ENCODE measurements around the gene ATP6V0C.
A peak's percentile ranks its signal among the peaks of the same experiment; 100 is the strongest.

ATP6V0C gene

DNA sequence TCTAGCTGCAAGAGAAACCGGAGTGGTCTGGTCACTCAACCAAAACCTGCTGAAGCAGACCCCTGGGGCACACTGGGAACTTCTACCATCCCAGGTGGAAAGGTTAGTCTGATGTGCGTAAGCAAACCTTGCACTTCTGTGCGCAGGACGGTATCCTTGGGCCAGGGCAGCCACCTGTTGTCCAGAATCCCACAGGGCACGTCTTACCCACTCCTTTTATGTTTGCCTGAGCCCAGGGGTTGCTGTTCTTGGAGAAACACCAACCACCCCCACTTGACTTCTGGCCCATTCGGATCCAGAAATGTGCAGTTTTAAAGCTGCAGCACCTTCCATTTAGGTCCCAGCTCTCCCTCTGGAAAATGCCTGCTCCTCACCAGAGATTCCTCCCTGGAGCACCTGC, 20.1 kb upstream of the ATP6V0C start:
- DNase-seq = no peak

DNA sequence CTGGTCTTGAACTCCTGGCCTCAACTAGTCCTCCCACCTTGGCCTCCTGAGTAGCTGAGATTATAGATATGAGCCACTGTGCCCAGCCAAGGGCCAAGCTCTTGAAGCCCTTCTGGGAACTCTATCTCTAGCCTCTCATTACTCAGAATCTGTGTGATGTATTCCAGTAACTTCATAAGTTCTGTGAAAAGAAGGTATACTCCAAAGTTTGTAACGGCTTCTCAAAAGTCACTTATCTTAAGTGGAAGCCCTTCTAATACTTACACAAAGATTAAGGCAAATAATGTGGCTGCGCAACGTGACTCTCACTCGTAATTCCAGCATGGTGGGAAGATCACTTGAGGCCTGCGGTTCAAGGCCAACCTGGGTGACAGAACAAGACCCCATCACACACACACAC, 19.1 kb upstream of the ATP6V0C start:
- no peak for DNase-seq

DNA sequence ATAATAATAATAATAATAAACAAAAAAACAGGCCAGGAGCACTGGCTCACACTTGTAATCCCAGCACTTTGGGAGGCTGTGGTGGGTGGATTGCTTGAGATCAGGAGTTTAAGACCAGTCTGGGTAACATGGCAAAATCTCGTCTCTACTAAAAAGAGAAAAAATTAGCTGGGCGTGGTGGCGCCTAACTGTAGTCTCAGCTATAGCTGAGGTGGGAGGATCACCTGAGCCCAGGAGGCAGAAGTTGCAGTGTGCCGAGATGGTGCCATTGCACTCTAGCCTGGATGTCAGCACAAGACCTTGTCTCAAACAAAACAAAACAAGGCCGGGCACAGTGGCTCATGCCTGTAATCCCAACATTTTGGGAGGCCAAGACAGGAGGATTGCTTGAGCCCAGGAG, 18.7 kb upstream of the ATP6V0C start:
- no peak for DNase-seq

DNA sequence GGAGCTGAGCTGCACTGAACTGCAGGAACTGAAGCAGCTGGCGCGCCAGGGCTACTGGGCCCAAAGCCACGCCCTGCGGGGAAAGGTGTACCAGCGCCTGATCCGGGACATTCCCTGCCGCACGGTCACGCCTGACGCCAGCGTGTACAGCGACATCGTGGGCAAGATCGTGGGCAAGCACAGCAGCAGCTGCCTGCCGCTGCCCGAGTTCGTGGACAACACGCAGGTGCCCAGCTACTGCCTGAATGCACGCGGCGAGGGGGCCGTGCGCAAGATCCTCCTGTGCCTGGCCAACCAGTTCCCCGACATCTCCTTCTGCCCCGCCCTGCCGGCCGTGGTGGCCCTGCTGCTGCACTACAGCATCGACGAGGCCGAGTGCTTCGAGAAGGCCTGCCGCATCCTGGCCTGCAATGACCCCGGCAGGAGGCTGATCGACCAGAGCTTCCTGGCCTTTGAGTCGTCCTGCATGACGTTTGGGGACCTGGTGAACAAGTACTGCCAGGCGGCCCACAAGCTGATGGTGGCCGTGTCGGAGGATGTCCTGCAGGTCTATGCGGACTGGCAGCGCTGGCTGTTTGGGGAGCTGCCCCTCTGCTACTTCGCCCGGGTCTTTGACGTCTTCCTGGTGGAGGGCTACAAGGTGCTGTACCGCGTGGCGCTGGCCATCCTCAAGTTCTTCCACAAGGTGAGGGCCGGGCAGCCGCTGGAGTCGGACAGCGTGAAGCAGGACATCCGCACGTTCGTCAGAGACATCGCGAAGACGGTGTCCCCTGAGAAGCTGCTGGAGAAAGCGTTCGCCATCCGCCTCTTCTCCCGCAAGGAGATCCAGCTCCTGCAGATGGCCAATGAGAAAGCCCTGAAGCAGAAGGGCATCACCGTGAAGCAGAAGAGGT, 17.3 kb upstream of the ATP6V0C start:
- DNase-seq = no peak

DNA sequence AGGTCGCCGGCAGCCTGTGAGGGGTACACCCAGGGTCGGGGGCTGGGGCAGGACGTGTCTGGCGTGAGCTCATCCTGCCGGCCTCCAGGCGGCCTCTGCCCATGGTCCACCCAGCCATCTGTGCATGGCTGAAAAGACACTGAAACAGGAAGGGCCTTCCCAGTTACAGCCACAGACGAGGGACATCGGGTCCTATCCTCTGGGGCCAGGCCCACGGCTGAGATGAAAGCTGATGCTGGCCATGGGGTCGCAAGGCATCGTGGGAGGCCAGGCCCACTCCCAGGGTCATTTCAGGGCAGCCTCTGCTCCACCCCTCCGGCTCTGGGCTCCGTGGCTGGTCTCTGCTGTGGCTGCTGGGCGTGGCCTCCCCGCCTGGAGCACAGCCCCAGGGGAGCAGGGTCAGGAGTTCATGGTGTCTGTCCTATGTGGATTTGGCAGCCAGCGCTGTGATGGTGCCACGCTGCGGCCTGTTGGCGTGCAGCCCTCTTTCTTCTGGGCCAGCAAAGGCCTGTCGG, 16.6 kb upstream of the ATP6V0C start:
- no peak for DNase-seq

DNA sequence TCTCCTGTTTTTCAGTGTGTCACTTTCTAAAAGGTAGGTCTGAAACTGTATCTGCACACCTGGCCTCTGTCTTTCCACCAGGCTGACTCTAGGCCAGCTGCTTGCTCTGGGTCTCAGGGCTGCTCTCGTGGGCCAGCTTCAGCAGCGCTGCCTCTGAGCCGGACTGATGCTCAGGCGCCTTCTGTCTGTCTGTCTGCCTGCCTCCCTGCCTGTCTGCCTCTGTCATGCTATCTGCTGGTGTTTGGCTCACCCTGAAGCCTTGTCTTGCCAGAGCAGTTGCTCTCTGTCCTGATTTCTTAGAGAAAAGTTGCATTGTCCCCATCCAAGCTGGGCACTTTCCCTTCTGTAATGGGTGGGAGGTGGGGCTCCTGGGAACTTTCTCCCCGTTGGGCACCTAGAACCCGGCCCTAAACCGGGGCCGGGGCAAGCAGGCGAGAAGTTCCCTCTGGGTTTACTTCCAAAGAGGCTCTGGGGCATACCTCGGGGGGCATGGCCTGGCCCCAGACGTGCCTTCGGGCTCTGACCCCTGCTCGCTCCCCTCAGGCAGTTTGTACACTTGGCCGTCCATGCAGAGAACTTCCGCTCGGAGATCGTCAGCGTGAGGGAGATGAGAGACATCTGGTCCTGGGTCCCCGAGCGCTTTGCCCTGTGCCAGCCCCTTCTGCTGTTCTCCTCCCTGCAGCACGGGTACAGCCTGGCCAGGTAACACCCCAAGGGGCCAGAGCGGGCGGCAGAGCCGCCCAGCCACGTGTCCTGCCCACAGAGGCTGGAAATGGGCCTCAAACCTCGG, 15.9 kb upstream of the ATP6V0C start:
- DNase-seq = no peak

DNA sequence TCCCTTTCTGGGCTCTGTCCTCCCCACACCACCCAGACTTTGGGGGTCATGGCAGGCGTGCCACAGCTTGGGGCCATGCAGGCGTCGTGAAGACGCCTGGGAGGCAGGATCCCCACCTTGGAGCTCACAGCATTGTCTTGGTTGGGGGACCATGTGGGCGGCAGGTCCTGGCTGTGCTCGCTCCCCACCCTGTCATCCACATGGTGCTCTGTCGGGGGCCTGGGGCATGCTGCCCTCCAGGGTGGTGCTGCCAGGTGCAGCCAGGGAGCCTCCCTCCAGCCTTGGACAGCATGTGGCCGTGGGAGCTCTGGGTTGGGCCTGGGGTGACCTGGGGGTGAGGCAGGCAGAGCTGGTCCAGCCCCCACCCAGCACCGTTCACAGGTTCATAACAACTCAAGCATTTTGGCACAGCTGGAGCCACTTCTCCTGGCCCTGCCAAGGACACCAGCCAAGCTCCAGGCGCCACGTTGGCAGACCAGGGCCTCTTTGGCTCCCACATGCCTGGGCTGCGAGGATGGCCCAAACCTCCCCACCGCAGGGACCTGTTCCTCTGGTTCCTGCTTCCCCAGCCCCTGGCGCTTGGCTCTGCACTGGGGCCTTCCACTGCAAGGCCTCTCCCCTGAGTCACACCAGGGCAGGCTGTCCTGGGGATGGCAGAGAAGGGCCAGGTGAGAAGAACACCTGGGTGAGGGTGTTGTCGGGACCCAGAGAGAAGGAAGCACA, 15.1 kb upstream of the ATP6V0C start:
- no peak for DNase-seq

DNA sequence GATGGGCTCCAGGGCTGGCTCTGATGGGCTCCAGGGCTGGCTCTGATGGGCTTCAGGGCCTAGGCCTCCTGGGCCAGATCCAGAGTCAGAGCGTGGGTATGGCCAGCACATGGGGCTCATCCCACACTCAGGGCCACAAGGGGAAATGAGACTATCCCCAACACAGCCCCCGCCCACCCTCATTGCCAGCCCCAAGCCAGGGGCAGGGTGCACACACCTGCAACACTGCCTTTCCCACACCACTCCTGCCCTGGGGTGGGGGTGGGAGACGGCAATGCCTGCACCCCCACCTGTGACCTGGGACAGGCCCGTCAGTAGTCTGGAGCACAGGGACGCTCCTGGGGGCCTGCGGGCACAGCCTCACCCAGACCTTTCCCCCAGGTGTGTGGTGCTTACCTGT, 14.3 kb upstream of the ATP6V0C start:
- no peak for DNase-seq

DNA sequence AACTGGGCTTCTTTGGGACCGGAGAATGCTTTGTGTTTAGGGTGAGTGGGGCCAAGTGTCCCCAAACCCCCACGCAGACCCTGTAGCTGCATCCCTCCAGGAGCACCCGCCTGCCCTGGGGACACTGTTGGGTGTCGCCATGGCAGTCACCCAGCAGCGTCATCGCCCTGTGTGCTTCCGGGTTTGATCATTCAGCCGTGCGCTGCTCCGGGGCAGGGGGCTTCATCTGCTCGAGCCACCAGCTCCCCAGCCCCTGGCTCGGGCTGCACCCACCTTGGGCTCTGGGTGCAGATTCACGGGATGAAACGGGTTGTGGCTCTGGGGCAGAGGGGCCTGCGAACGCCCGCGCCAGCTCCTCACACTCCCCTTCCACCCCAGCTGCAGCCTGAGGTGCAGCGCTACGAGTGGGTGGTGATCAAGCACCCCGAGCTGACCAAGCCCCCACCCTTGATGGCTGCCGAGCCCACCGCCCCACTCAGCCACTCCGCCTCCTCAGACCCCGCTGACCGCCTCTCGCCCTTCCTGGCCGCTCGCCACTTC, 13.8 kb upstream of the ATP6V0C start:
- no peak for DNase-seq

DNA sequence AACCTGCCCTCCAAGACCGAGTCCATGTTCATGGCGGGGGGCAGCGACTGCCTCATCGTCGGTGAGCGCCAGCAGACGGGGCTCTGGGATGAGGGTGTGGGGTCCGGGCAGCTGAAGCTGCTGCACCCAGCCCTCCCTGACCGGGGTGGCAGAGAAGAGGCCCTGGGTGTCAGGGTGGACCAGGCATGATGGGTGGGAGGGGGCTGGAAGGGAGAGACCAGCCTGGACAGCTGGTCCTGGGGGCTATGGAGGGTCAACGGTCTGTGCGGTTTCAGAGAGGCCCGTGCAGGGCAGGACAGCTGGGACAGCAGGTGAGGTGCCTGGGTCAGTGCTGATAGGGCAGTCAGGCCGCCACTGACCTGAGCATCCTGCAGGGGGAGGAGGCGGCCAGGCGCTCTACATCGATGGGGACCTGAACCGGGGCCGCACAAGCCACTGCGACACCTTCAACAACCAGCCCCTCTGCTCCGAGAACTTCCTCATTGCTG, 13.3 kb upstream of the ATP6V0C start:
- no peak for DNase-seq

DNA sequence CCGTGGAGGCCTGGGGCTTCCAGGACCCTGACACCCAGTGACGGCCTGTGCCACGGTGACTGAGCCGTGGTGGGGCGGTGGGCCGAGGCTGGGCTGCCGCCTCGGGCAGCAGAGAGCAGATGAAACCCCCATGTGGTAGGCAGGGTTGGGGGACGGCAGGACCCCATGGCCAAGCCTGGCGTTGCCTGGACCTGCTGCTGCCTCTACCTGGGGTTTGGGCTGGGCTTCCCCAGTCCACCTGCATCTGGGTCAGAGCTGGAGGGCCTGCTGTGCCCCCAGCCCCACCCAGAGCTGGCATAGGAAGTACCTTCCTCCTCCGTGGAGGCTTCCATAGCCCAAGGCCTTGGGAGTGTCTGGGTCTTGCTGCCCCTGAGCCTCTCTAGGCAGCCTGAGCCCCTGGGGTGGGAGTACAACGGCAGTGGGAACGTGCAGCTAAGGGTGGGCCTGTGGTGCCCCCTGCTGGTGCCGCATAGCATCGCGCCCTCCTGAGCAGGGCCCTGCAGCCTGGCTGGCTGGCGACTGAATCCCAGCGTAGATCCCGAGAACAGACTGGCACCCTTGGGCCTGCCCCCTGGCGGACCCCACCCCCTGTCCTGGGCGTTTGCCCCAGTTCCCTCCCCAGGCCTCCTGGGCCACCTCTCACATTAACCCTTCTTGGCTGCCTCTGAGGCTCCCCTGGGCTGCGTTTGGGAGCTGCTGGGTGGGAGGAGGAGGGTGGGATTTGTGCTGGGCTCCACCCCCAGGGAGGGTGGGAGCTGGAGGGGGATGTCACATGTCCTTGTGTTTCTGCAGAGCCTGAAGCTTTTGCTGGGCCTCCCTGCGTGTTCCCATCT, 12.6 kb upstream of the ATP6V0C start:
- peak; percentile 73 to 76 for DNase-seq

DNA sequence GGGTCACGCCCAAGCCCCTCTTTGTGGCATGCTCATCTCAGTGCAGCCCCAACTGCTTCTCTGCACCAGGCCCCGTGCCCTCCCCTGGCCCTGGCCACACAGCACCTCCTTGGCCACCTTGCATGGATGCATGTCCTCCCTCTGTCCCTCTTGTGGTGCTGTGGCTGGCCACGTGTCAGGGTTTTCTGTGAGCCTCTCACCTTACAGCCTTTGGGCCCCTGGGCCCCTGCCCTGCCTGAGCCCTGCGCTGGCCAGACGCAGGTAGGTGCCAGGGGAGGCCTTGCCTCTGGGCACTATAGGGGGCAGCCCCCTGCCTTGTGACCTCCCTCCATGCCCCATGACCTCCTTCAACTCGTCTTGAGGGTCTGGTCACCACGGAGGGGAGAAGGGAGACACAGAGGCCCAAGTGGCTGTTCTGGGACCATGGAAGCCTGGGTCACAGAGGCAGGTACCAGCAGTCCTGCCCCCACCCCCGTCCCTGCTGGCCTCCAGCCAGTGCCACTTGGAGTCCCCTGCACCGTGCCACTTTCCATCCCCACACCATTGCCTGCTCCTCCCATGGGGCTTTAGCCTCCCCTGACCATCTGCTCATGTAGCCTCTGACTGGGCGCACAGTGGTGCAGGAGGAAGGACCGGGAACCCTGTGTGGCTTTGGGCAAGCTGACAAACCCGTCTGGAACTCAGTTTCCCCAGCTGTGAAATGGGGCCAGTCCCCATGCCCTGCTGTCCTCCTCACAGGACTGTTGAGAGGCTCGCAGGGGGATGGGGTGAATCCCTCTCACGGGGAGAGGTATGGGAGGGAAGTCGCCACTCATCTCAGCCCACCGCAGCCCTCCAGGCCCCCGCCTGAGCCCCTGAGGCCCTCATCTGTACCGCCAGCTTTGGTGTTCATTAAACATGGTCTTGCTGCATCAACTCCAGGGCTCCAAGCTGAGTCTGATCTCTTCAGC, 11.5 kb upstream of the ATP6V0C start:
- no peak for DNase-seq

DNA sequence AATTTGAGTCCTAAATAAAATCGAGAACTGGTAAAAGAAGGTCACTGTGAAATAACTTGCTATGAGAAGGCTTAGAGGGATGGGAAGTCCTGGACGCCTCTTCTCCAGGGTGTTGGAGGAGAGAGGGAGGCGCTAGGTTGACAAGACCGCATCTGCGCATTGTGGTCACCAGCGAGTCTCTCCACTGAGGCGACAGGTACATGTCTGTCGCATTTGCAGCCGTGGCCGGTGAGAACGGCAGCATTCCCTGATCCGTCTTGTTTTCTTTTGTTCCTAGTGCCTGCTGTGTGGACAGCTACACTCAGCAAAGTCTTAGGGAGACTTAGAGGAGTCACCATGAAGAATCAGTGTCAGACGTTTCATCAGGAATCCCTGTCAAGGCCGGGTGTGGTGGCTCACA, 8.1 kb upstream of the ATP6V0C start:
- DNase-seq = no peak

DNA sequence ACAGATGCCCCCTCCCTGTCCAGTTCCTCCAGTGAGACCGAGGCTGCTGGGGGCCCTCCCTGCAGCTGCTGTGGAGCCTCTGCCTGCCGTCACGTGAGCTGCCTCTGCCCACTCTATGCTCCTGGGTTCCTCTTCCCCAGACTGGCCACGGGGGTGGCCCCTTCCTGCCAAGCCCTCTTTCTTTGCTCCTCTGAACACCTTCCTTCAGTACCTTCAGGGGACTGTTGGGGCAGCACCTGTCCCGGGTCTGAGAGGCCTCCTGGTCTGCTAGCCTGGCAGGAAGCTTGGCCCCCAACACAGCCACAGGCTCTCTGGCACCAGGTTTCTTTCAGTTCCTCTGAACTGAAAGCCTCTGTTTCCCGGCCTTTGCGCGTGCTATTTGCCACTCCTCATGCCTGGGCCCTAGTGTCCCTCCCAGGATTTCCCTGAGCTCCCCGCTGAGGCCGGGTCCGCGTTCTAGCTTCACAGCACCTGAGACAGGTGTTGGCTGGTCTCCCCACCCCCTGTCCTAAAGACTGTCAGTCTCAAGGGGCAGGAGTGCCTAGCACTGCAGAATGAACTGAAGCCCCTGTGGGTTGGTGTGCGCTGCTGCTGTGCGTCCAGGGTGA, 6.6 kb upstream of the ATP6V0C start:
- DNase-seq = no peak

DNA sequence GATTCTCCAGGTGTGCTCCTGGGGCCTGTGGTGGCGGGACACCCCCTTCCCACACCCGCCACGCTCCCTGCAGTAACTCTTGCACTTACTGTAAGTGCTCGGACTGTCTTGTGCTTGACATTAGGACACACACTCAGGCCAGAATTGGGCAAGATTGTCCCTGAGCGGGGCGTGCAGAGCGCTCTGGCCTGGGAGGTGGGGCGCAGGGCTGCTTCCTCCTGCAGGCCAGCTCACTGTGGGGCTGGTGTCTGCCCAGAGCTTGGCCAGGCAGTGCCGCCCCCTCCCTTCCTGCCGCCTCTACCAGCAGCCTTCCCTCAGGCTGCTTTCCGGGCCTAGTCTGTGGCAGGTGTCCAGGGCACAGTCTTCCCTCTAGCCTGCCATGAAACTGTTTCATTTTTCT, 6.1 kb upstream of the ATP6V0C start:
- DNase-seq = no peak

DNA sequence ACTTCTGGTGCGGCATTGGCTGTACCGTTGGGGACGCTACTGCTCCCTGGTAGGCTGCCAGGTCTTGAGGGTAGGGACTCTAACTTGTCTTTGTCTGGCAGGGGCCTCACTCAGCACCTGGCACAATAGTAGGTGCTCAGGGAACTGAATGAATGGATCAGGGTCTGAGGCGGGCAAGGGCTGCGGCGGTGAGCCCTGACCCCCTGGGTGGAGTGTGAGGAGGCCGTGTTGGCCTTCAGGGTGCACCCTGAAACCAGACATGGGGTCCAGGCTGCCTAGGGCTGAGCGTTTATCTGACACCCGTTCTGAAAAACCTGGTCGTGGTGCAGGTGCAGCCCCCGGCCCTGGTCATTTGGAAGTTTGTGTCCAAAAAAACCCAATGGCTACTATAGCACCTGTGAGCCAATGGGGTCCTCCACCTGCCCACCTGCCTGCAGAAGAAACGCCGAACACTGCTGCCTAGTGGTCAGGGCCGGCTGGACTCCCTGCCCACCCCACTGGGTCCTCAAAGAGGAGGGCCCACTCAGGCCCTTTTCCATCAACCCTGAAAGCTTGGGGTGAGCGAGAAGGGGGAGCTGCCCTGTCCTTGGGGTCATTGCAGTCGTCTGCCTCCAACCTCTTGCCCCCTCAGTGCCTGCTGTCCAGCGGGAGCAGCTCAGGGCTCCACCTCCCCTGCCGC, 4.9 kb upstream of the ATP6V0C start:
- DNase-seq = no peak

DNA sequence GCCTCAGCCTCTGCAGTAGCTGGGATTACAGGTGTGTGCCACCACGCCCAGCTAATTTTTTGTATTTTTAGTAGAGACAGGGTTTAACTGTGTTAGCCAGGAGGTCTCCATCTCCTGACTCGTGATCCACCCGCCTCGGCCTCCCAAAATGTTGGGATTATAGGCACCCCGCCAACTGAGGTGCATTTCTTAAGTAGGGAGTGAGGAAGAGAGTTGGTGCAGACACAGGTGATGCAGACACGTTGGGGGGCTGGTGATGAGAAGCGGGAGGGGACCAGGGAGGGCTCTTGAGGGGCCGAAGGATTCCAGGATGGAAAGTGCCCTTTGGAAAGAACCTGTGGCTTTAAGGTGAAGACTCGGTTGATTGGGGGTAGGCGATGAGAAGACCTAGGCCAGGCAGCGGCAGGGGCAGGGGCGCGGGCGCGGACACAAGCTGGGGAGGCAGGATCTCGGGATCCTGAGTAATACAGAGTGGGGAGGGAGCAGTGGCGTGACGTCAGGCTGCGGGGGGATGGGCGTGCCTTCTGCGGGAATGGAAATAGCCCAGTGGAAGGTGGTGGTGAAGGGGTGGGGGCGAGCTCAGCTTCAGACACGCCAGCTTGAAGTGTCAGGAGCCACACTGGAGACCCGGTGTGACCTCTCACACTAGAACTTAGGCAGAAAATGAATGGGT, 2.5 kb upstream of the ATP6V0C start:
- DNase-seq = no peak

DNA sequence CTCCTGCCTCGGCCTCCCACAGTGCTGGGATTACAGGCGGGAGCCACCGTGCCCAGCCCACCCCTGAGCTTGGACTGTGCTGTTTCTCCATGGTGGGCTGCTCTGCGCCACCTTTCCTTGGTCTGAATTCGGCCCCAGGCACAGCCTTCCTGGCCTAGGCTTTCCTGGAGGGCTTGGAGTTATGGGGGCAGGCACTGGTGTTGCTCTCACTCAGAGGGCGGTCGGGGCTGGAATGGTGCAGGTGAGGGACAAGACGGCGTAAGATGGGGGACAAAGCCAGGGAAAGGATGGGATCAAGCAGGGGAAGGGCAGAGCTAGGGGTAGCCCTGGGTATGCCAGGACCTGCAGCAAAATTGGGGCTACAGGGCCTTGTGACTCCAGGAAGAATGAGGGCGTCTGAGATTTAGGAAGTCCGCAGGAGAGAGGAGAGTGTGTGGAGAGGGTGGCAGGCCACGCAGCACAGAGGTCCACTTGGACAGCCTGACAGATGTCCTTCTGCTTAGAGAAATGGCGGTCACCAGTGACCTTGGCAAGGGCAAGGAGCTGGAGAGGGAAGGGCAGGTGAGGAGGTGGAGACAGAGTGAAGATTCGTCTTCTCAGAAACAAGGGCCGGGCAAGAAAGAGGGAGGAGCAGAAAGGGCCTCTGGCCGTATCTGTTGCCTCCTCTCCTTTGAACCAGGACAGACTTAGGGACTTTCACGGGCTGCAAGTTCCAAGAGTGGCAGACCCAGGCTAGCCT, 1.6 kb upstream of the ATP6V0C start:
- no peak for DNase-seq
